Lower leg skin (tissue), 4 donors: ENCODE measurements around the gene MYNN. TPM values are rescaled to one million over a fixed set of nuclear protein-coding genes. Genes with fewer than 3 reads are reported as not detected.

Source experiments
- DNase-seq, 2 donors: peaks; one replicate each; pipeline ENCODE4 v3.0.0-alpha.2; 2019; ENCODE audit warnings: low spot score in 2 of 2
- H3K4me3 ChIP-seq: fragments of 200-600 bp; sonication (generic); 2 replicates; pipeline ENCODE4 v1.5.1; 2017; ENCODE audit warnings: mild to moderate bottlenecking, low read depth; ENCODE audit not compliant: poor library complexity, severe bottlenecking
- POLR2A ChIP-seq, 2 donors: fragments of 450-650 bp; IDR thresholded peaks; one replicate each; pipeline ENCODE4 v1.6.1; 2016 to 2017; ENCODE audit warnings: antibody characterized with exemption in 2 of 2, mild to moderate bottlenecking in 1 of 2, moderate library complexity in 1 of 2
- WGBS, 2 donors: methylation state at CpG; one replicate each; pipeline ENCODE4 v1.1.5; 2018; 5-methylcytosine and 5-hydroxymethylcytosine counted together
- intact Hi-C: fragments of 100-400 bp; cut with DNase I; formaldehyde crosslinking; loops from one replicate; pipeline ENCODE4 v1.15.0; 2023; ENCODE audit warnings: low total_unique reads
- total RNA-seq, 4 donors: library from RNA; depleted of rRNA; stranded (reverse); fragments of >200 nt; gene quantifications; one replicate each; pipeline ENCODE4 v1.1.0, GENCODE V29; 2016
- TF ChIP-seq, protein P1 (sequence below), 3 donors: fragments of 450-650 bp; IDR thresholded peaks; one replicate each; pipeline ENCODE4 v1.5.1; 2016; ENCODE audit warnings: antibody characterized with exemption in 3 of 3, mild to moderate bottlenecking in 3 of 3, moderate library complexity in 2 of 3

The MYNN gene
- total RNA-seq, 4 donors from 2014 or later = 13.2 to 16.6 (median 14.8) TPM

DNA sequence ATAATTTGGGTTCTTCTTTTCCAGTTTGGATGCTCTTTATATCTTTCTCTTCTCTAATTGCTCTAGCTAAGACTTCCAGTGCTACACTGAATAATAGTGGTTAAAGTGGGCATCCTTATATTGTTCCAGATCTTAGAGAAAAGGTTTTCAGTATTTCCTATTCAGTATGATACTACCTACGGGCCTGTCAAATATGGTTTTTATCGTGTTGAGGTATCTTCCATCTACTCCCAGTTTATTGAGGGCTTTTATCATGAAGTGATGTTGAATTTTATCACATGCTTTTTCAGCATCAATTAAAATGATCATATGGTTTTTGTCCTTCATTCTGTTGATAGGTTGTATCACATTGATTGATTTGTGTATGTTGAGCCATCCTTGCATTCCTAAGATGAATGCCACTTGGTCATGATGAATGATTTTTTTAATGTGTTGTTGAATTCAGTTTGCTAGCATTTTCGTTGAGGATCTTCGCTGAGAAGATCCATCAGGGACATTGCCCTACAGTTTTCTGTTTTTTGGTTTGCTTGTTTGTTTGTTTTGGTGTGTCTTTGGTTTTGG, 42.5 kb downstream of the MYNN start:
- WGBS, 2 donors = 90 to 92% methylated on average over 4 of the region's 4 CpGs
- no peak for DNase-seq
- intact Hi-C loops = no loop called here
- TF ChIP-seq, protein P1, sequence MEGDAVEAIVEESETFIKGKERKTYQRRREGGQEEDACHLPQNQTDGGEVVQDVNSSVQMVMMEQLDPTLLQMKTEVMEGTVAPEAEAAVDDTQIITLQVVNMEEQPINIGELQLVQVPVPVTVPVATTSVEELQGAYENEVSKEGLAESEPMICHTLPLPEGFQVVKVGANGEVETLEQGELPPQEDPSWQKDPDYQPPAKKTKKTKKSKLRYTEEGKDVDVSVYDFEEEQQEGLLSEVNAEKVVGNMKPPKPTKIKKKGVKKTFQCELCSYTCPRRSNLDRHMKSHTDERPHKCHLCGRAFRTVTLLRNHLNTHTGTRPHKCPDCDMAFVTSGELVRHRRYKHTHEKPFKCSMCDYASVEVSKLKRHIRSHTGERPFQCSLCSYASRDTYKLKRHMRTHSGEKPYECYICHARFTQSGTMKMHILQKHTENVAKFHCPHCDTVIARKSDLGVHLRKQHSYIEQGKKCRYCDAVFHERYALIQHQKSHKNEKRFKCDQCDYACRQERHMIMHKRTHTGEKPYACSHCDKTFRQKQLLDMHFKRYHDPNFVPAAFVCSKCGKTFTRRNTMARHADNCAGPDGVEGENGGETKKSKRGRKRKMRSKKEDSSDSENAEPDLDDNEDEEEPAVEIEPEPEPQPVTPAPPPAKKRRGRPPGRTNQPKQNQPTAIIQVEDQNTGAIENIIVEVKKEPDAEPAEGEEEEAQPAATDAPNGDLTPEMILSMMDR (IDR thresholded peaks at IDR 0.05) = no peak
- no peak for TF ChIP-seq POLR2A (IDR thresholded peaks at IDR 0.05)
- H3K4me3 ChIP-seq = no peak overlapping the region

DNA sequence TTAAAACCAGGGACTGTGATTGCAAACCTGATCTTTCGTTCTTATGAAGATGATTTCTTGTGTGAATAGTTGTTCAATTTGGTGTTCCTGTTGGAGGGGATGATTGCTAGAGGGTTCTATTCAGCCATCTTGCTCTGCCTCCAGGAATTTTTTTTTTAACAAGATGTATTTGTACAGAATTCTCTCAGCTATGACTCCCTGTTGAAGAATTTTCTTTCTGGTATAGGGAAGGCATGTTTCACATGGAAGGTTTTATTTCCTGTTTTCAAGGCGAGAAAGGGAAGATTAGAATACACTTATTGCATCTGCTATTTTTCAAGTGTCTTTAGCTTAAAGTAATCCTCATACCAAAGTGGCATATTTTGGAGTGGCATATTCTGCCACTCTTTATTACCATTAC, 45.1 kb downstream of the MYNN start:
- intact Hi-C loops = no loop called here
- TF ChIP-seq, protein P1 (IDR thresholded peaks at IDR 0.05) = no peak
- no peak for TF ChIP-seq POLR2A (IDR thresholded peaks at IDR 0.05)
- no peak overlapping the region for H3K4me3 ChIP-seq
- DNase-seq = no peak
- 74 to 76% methylated on average over 2 of the region's 2 CpGs for WGBS, 2 donors

DNA sequence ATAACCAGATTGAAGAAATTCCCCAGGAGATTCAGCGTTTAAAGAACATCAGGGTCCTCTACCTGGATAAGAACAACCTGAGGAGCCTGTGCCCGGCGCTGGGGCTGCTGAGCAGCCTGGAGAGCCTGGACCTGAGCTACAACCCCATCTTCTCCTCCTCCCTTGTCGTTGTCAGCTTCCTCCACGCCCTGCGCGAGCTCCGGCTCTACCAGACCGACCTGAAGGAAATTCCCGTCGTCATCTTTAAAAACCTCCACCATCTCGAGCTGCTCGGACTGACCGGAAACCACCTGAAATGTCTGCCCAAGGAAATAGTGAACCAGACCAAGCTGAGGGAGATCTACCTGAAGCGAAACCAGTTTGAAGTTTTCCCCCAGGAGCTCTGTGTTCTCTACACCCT, 48.9 kb downstream of the MYNN start:
- WGBS, 2 donors = 93 to 94% methylated on average over 15 of the region's 15 CpGs
- no peak for DNase-seq
- H3K4me3 ChIP-seq = no peak overlapping the region
- TF ChIP-seq, protein P1 (IDR thresholded peaks at IDR 0.05) = no peak
- TF ChIP-seq POLR2A (IDR thresholded peaks at IDR 0.05) = no peak
- intact Hi-C loops = no loop called here

DNA sequence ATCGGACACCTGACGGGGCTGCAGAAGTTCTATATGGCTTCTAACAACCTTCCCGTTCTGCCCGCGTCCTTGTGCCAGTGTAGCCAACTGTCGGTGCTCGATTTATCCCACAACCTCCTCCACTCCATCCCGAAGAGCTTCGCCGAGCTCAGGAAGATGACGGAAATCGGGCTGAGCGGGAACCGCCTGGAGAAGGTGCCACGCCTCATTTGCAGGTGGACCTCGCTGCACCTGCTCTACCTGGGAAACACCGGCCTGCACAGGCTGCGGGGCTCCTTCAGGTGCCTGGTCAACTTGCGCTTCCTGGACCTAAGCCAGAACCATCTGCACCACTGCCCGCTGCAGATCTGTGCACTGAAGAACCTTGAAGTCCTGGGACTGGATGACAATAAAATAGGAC, 49.3 kb downstream of the MYNN start:
- DNase-seq = no peak
- intact Hi-C loops = no loop called here
- TF ChIP-seq POLR2A (IDR thresholded peaks at IDR 0.05) = no peak
- TF ChIP-seq, protein P1 (IDR thresholded peaks at IDR 0.05) = no peak
- H3K4me3 ChIP-seq = no peak overlapping the region
- WGBS, 2 donors = 95% methylated on average over 20 of the region's 20 CpGs

DNA sequence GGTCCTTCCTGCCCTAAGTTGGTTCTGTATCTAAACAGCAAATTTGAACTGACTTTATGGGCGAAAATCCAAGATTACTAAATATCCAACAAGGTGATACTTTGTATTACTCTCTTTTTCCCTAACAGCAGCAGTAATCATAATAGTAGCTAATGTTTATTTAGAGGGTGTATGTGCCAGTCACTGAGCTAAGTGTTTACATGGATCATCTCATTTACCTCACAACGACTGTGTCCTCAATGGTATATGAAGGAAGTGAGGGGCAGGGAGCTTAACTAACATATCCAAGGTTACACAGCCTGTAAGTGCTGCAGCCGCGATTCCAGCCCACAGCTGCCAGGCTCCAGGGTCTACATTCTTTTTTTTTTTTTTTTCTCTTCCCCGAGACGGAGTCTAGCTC, 49.8 kb downstream of the MYNN start:
- 80% methylated on average over 6 of the region's 6 CpGs for WGBS, 2 donors
- no peak overlapping the region for H3K4me3 ChIP-seq
- intact Hi-C loops = no loop called here
- TF ChIP-seq POLR2A (IDR thresholded peaks at IDR 0.05) = no peak
- TF ChIP-seq, protein P1 (IDR thresholded peaks at IDR 0.05) = no peak
- DNase-seq = no peak

DNA sequence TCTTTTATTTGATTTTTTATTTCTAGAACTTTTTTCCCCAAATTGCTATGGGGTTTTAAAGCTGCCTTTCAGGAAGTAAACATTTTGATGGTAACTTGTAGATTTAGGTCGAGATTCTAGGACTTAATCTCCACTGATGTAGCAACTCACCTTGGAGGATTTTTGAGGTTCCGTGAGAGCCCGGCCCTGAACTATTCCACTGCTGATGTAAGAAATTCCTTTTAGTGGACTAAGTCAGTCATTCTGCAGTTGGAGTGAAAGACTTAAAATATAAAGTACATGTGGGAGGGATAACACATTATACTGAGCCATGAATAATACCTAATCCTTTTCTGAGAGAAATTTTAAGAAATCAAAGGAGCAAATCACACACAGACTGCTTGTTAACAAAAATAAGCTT, 52.1 kb downstream of the MYNN start:
- H3K4me3 ChIP-seq = no peak overlapping the region
- TF ChIP-seq, protein P1 (IDR thresholded peaks at IDR 0.05) = no peak
- no peak for TF ChIP-seq POLR2A (IDR thresholded peaks at IDR 0.05)
- 81 to 82% methylated on average over 3 of the region's 3 CpGs for WGBS, 2 donors
- no peak for DNase-seq
- intact Hi-C loops = no loop called here
